AG09309 (cell line): ENCODE data around the gene COL6A3.

Source experiments
- DNase-seq: peaks from one replicate; pipeline ENCODE4 v3.0.0-alpha.2; 2010; ENCODE audit warnings: low read depth
- H3K4me3 ChIP-seq: 2 replicates; pipeline ENCODE4 v1.5.1; 2011; ENCODE audit warnings: mild to moderate bottlenecking, low read depth, low read length, moderate library complexity; ENCODE audit not compliant: control insufficient read depth
- CTCF ChIP-seq: IDR thresholded peaks from 2 replicates; pipeline ENCODE4 v1.5.1; 2011; ENCODE audit warnings: mild to moderate bottlenecking, low read depth, low read length, inconsistent platforms; ENCODE audit not compliant: insufficient read depth, control insufficient read depth; ENCODE audit errors: missing control alignments

The COL6A3 gene

DNA sequence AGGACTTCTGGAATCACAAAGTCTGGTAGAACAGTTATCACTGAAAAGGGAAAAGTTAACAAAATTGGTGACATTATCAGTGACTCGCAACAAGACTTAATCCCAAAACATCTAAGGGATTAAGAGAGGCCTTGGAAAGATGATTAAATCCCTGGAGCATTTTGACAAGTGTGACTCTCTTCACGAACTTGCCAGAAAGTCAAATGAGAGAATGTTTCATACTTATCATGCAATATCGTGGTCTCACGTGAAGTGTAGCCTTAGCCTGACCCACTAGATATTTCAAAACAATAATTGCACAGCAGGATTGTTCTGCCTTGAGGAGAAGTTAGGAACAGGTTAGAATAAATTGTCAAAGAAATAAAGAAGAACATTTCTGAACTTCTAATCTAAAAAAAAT lies 104.5 kb downstream of the COL6A3 start:
- TF ChIP-seq CTCF, result no peak

DNA sequence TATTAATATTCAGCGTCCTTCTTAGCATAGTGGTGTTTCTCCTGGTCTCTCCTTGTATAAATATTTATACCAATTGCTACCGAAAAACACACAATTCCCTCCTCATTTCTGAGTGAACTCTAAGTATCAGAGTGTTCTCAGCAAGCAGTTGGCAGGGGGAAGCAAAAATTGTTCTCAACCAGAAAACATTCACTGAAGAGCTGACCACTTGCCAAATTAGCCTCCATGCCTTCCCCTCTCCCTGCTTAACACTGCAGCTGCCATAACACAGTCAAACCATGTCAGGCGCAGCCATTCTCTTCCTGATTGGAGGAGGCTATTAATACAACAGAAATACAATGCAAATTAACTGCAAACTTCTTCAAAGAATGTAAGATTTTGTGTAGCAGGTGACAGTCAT lies 105.0 kb downstream of the COL6A3 start:
- no peak for DNase-seq
- no peak overlapping the region for H3K4me3 ChIP-seq
- TF ChIP-seq CTCF, result no peak

More for the DNA sequence above, 104.5 kb downstream of the COL6A3 start:
- DNase-seq, result no peak
- no peak overlapping the region for H3K4me3 ChIP-seq

GRCh38 chr2:237307474-237307873 lies 106.5 kb downstream of the COL6A3 start:
- no peak for TF ChIP-seq CTCF
- no peak overlapping the region for H3K4me3 ChIP-seq
- no peak for DNase-seq

DNA sequence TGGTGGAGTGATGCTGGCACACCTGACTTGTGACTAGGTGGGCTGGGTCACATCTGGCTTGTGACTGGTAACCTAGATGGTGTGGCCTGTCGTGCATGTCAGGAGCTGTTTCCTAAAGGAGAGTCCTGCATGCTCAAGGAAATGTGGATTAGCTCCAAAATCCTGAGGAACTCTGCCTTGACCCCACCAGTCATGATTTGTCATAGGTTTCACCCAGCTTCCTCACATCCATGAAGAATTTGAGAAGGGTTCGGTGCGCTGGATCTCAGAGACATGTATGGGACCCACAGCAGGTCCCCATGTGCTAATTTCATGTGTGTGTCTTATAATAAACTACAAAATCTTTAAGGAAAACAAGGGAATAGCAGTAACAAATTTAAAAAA lies 107.2 kb downstream of the COL6A3 start:
- TF ChIP-seq CTCF, result no peak
- DNase-seq, result no peak
- H3K4me3 ChIP-seq, result no peak overlapping the region

GRCh38 chr2:237306083-237306786 lies 107.7 kb downstream of the COL6A3 start:
- no peak overlapping the region for H3K4me3 ChIP-seq
- DNase-seq, result no peak
- TF ChIP-seq CTCF, result no peak

GRCh38 chr2:237305579-237305978 lies 108.4 kb downstream of the COL6A3 start:
- no peak for DNase-seq
- TF ChIP-seq CTCF, result no peak
- H3K4me3 ChIP-seq, result no peak overlapping the region
